GM23338 (cell line): Measurements from ENCODE around the gene SPATA1. TPM values are rescaled to one million over a fixed set of nuclear protein-coding genes. Genes with fewer than 3 reads are reported as not detected.

Source experiments
- ATAC-seq: fragments of 200-7000 bp; cut with Tn5 transposase; 3 replicates; pipeline ENCODE4 v1.9.1; 2020
- DNase-seq: peaks from one replicate; pipeline ENCODE4 v3.0.0-alpha.2; 2015; ENCODE audit warnings: low spot score
- H2AFZ ChIP-seq: fragments of 200-600 bp; sonication (generic); 2 replicates; pipeline ENCODE4 v1.8.0; 2016; ENCODE audit warnings: antibody characterized with exemption, mild to moderate bottlenecking, moderate library complexity
- H3F3A ChIP-seq: fragments of 200-600 bp; sonication (generic); replicated peaks from 2 replicates; pipeline ENCODE4 v1.8.0; 2017; ENCODE audit warnings: antibody characterized with exemption, mixed run types, low read depth
- H3K27ac ChIP-seq: fragments of 200-600 bp; sonication (generic); 2 replicates; pipeline ENCODE4 v1.6.1; 2016; ENCODE audit warnings: low read depth
- H3K27me3 ChIP-seq: fragments of 200-600 bp; sonication (generic); 2 replicates; pipeline ENCODE4 v1.8.0; 2016; ENCODE audit warnings: mild to moderate bottlenecking, mixed run types, moderate library complexity; ENCODE audit not compliant: insufficient read depth
- H3K36me3 ChIP-seq: fragments of 200-600 bp; sonication (generic); 2 replicates; pipeline ENCODE4 v1.8.0; 2016; ENCODE audit warnings: mild to moderate bottlenecking; ENCODE audit not compliant: insufficient read depth
- H3K4me1 ChIP-seq: fragments of 200-600 bp; sonication (generic); 2 replicates; pipeline ENCODE4 v1.8.0; 2016; ENCODE audit warnings: mild to moderate bottlenecking, moderate library complexity; ENCODE audit not compliant: insufficient read depth
- H3K4me2 ChIP-seq: fragments of 200-600 bp; sonication (generic); 2 replicates; pipeline ENCODE4 v1.7.1; 2017; ENCODE audit warnings: mixed run types
- H3K4me3 ChIP-seq: fragments of 200-600 bp; sonication (generic); 2 replicates; pipeline ENCODE4 v1.6.1; 2016; ENCODE audit warnings: mixed run types
- H3K79me2 ChIP-seq: fragments of 200-600 bp; sonication (generic); replicated peaks from 2 replicates; pipeline ENCODE4 v1.8.0; 2017; ENCODE audit warnings: mild to moderate bottlenecking; ENCODE audit not compliant: insufficient read depth
- H3K9me2 ChIP-seq: fragments of 200-600 bp; sonication (generic); 2 replicates; pipeline ENCODE4 v1.8.0; 2017; ENCODE audit not compliant: insufficient read depth
- H4K20me1 ChIP-seq: fragments of 200-600 bp; sonication (generic); replicated peaks from 2 replicates; pipeline ENCODE4 v1.8.0; 2017; ENCODE audit warnings: mild to moderate bottlenecking; ENCODE audit not compliant: insufficient read depth
- H3K27ac Mint-ChIP-seq: 2 replicates; pipeline ENCODE4 v1.8.0; 2020; ENCODE audit warnings: inconsistent platforms, mild to moderate bottlenecking, moderate library complexity, mixed read lengths
- H3K27me3 Mint-ChIP-seq: 3 replicates; pipeline ENCODE4 v1.8.0; 2022; ENCODE audit warnings: low read depth, mild to moderate bottlenecking, moderate library complexity, mixed read lengths, inconsistent platforms; ENCODE audit not compliant: insufficient read depth, poor library complexity
- H3K36me3 Mint-ChIP-seq: 3 replicates; pipeline ENCODE4 v1.8.0; 2021; ENCODE audit warnings: low read depth, mild to moderate bottlenecking, inconsistent platforms, moderate library complexity, mixed read lengths
- H3K4me1 Mint-ChIP-seq: 3 replicates; pipeline ENCODE4 v1.8.0; 2020; ENCODE audit warnings: mild to moderate bottlenecking, inconsistent platforms, mixed read lengths
- H3K4me3 Mint-ChIP-seq: 3 replicates; pipeline ENCODE4 v1.8.0; 2021; ENCODE audit warnings: moderate library complexity, mild to moderate bottlenecking, inconsistent platforms, mixed read lengths
- H3K9me3 Mint-ChIP-seq: 3 replicates; pipeline ENCODE4 v1.8.0; 2020; ENCODE audit warnings: moderate library complexity, mild to moderate bottlenecking, inconsistent platforms, mixed read lengths
- CREB1 ChIP-seq: fragments of 250-450 bp; sonication (Bioruptor Pico); IDR thresholded peaks from 2 replicates; pipeline ENCODE4 v1.5.0; 2020; ENCODE audit warnings: low read depth, mild to moderate bottlenecking, moderate library complexity
- EZH2 ChIP-seq: fragments of 200-600 bp; sonication (generic); IDR thresholded peaks from one replicate; pipeline ENCODE4 v1.8.0; 2017; ENCODE audit warnings: antibody characterized with exemption, mild to moderate bottlenecking, low read depth; ENCODE audit not compliant: unreplicated experiment
- EZH2phosphoT487 ChIP-seq: fragments of 200-600 bp; sonication (generic); IDR thresholded peaks from one replicate; pipeline ENCODE4 v1.8.1; 2018; ENCODE audit warnings: antibody characterized with exemption; ENCODE audit not compliant: unreplicated experiment
- JUNB ChIP-seq: IDR thresholded peaks from one replicate; pipeline ENCODE4 v1.6.1; 2016; ENCODE audit warnings: antibody characterized with exemption; ENCODE audit not compliant: unreplicated experiment
- NANOG ChIP-seq: IDR thresholded peaks from 2 replicates; pipeline ENCODE4 v1.6.1; 2016; ENCODE audit warnings: antibody characterized with exemption, borderline replicate concordance
- POLR2AphosphoS5 ChIP-seq: IDR thresholded peaks from 2 replicates; pipeline ENCODE4 v1.6.1; 2016; ENCODE audit warnings: antibody characterized with exemption, low read depth
- STAT1 ChIP-seq: IDR thresholded peaks from one replicate; pipeline ENCODE4 v1.6.1; 2016; ENCODE audit warnings: antibody characterized with exemption; ENCODE audit not compliant: unreplicated experiment
- ZNF114 ChIP-seq: fragments of 250-450 bp; sonication (Bioruptor Pico); IDR thresholded peaks from 2 replicates; pipeline ENCODE4 v1.5.0; 2020; ENCODE audit warnings: mild to moderate bottlenecking, moderate library complexity
- ZNF331 ChIP-seq: fragments of 250-450 bp; sonication (Bioruptor Pico); IDR thresholded peaks from 2 replicates; pipeline ENCODE4 v1.5.0; 2020; ENCODE audit warnings: low read depth, mild to moderate bottlenecking, moderate library complexity
- polyA plus RNA-seq: library from polyadenylated mRNA; unstranded; fragments of >200 nt; fragmentation: Nextera tagmentation; extraction: Ambion mirVana; gene quantifications from 2 replicates; pipeline ENCODE4 v1.2.1, GENCODE V29; 2016
- total RNA-seq: library from RNA; depleted of rRNA; stranded (reverse); fragments of >200 nt; shearing (Covaris generic); gene quantifications from 2 replicates; pipeline ENCODE4 v1.2.3, GENCODE V29; 2014
- TF ChIP-seq, protein P1 (sequence below), 2 experiments: fragments of 200-600 bp in 1 of 2; sonication (generic) in 1 of 2; conservative IDR thresholded peaks; 2 replicates each; pipeline versions ENCODE4 v1.5.1 to v1.6.1; 2016 to 2017; ENCODE audit warnings: antibody characterized with exemption in 2 of 2, low read depth in 2 of 2, mild to moderate bottlenecking in 2 of 2, moderate library complexity in 1 of 2
- TF ChIP-seq, protein P2 (sequence below): IDR thresholded peaks from one replicate; pipeline ENCODE4 v1.6.1; 2018; ENCODE audit warnings: antibody characterized with exemption; ENCODE audit not compliant: unreplicated experiment

SPATA1 gene
- total and polyA plus RNA-seq, 2 experiments from 2014 or later: 3.3 TPM; not detected in 1

DNA sequence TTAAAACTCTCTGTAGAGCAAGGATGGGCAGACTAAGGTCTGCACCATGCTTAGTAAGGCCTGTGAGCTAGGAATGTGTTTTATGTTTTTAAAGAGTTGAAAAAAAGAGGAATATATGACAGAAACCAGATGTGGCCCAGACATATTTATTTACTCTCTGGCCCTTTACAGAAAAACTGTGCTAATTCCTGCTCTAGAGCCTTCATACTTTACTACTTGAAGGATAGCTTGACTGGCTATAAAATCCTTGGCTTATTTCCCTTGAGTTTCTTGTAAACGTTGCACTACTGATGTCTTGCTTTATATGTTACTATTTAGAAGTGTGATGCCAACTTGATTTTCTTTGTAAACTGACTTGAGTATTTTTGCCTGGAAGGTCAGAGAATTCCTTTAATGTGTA, 34.6 kb downstream of the SPATA1 start:
- Histone ChIP-seq H3K27me3 (no peaks in the 10 kb centered on the region), H3F3A (no peaks in the 10 kb centered on the region), H3K36me3 (no peaks in the 10 kb centered on the region), H3K79me2 (no peaks in the 10 kb centered on the region), H3K4me3 (no peak overlapping the region), H3K27ac (no peak overlapping the region), H3K9me2 (no peaks in the 10 kb centered on the region), H4K20me1 (no peaks in the 10 kb centered on the region), H3K4me1 (no peaks in the 10 kb centered on the region), H3K4me2 (no peak overlapping the region), H2AFZ (no peak overlapping the region)
- no peak for ATAC-seq
- no peaks in the 10 kb centered on the region for H3K4me1 Mint-ChIP-seq
- H3K27me3 Mint-ChIP-seq: no peaks in the 10 kb centered on the region
- TF ChIP-seq CREB1 (CRISPR knock-in tag) (no peak), ZNF114 (no peak), JUNB (no peak)
- no peaks in the 10 kb centered on the region for H3K9me3 Mint-ChIP-seq
- DNase-seq: no peak
- no peak overlapping the region for H3K27ac Mint-ChIP-seq
- H3K4me3 Mint-ChIP-seq: no peak overlapping the region
- H3K36me3 Mint-ChIP-seq: no peaks in the 10 kb centered on the region

DNA sequence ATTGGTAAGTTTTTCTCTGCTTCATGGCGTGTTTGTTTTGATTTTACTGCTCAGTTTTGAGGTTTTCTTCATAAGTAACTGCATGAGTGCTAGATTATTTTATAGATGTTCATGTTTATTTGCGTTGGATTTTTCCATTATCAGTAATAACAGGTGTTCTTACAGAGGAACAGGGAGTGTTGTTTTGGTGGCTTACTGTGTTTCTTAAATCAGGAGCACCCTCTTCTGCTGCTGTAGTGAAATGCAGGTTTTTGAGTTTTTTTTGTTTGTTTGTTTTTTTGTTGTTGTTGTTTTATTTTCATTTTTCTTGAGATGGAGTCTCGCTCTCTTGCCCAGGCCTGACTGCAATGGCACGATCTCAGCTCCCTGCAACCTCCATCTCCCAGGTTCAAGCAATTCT, 35.5 kb downstream of the SPATA1 start:
- no peaks in the 10 kb centered on the region for H3K27me3 Mint-ChIP-seq
- H2AFZ ChIP-seq: no peak overlapping the region
- no peak overlapping the region for H3K27ac Mint-ChIP-seq
- no peaks in the 10 kb centered on the region for H3K4me1 Mint-ChIP-seq
- H3K27ac ChIP-seq: no peak overlapping the region
- no peak overlapping the region for H3K4me2 ChIP-seq
- H3K4me3 ChIP-seq: no peak overlapping the region
- H3K79me2 ChIP-seq: no peaks in the 10 kb centered on the region
- ATAC-seq (no peak), DNase-seq (peak; percentile 23)
- H3K4me1 ChIP-seq: no peaks in the 10 kb centered on the region
- no peaks in the 10 kb centered on the region for H3K9me3 Mint-ChIP-seq
- no peak overlapping the region for H3K4me3 Mint-ChIP-seq
- no peaks in the 10 kb centered on the region for H3F3A ChIP-seq
- no peaks in the 10 kb centered on the region for H3K9me2 ChIP-seq
- H3K27me3 ChIP-seq: no peaks in the 10 kb centered on the region
- no peaks in the 10 kb centered on the region for H3K36me3 ChIP-seq
- no peaks in the 10 kb centered on the region for H3K36me3 Mint-ChIP-seq
- no peaks in the 10 kb centered on the region for H4K20me1 ChIP-seq
- no peak for TF ChIP-seq NANOG
- TF ChIP-seq, protein P1, sequence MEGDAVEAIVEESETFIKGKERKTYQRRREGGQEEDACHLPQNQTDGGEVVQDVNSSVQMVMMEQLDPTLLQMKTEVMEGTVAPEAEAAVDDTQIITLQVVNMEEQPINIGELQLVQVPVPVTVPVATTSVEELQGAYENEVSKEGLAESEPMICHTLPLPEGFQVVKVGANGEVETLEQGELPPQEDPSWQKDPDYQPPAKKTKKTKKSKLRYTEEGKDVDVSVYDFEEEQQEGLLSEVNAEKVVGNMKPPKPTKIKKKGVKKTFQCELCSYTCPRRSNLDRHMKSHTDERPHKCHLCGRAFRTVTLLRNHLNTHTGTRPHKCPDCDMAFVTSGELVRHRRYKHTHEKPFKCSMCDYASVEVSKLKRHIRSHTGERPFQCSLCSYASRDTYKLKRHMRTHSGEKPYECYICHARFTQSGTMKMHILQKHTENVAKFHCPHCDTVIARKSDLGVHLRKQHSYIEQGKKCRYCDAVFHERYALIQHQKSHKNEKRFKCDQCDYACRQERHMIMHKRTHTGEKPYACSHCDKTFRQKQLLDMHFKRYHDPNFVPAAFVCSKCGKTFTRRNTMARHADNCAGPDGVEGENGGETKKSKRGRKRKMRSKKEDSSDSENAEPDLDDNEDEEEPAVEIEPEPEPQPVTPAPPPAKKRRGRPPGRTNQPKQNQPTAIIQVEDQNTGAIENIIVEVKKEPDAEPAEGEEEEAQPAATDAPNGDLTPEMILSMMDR (conservative IDR thresholded peaks at IDR 0.05; ENCODE audit: low read depth in 2 of 2): peak; percentile 57 to 65

DNA sequence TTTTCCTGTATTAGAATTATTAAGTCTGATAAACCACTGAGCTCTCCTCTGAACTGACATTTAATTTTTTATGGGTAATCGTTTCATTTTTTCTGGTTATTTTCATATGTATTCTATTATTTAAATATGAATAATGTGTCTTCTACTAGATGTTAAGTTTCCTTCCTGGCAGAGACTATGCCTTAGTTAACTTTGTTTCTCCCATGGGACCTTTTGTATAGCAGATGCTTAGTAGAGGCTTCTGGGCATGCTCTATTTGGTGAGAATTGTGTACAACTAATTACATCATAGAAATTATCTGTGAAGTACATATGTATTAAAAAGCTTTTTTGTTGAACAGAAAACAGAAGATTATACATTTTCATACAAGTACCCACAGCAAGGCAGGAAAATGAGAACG, 44.6 kb downstream of the SPATA1 start:
- Mint-ChIP-seq H3K27ac (no peak overlapping the region), H3K27me3 (no peaks in the 10 kb centered on the region), H3K36me3 (no peaks in the 10 kb centered on the region), H3K9me3 (no peaks in the 10 kb centered on the region), H3K4me1 (no peaks in the 10 kb centered on the region), H3K4me3 (no peak overlapping the region)
- Histone ChIP-seq H3K4me1 (no peaks in the 10 kb centered on the region), H3K79me2 (no peaks in the 10 kb centered on the region), H3K27ac (no peak overlapping the region), H3K4me3 (no peak overlapping the region), H3K4me2 (no peak overlapping the region), H4K20me1 (no peaks in the 10 kb centered on the region), H3K9me2 (no peaks in the 10 kb centered on the region), H3F3A (no peaks in the 10 kb centered on the region), H3K36me3 (no peaks in the 10 kb centered on the region), H2AFZ (no peak overlapping the region), H3K27me3 (no peaks in the 10 kb centered on the region)
- DNase-seq (no peak), ATAC-seq (no peak)
- TF ChIP-seq STAT1 (no peak), ZNF331 (CRISPR knock-in tag) (no peak), ZNF114 (no peak), POLR2AphosphoS5 (no peak), NANOG (no peak), EZH2 (no peak), EZH2phosphoT487 (no peak)
- TF ChIP-seq, protein P2, sequence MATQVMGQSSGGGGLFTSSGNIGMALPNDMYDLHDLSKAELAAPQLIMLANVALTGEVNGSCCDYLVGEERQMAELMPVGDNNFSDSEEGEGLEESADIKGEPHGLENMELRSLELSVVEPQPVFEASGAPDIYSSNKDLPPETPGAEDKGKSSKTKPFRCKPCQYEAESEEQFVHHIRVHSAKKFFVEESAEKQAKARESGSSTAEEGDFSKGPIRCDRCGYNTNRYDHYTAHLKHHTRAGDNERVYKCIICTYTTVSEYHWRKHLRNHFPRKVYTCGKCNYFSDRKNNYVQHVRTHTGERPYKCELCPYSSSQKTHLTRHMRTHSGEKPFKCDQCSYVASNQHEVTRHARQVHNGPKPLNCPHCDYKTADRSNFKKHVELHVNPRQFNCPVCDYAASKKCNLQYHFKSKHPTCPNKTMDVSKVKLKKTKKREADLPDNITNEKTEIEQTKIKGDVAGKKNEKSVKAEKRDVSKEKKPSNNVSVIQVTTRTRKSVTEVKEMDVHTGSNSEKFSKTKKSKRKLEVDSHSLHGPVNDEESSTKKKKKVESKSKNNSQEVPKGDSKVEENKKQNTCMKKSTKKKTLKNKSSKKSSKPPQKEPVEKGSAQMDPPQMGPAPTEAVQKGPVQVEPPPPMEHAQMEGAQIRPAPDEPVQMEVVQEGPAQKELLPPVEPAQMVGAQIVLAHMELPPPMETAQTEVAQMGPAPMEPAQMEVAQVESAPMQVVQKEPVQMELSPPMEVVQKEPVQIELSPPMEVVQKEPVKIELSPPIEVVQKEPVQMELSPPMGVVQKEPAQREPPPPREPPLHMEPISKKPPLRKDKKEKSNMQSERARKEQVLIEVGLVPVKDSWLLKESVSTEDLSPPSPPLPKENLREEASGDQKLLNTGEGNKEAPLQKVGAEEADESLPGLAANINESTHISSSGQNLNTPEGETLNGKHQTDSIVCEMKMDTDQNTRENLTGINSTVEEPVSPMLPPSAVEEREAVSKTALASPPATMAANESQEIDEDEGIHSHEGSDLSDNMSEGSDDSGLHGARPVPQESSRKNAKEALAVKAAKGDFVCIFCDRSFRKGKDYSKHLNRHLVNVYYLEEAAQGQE: no peak
